ENCODE data around the gene SIAH1. TPM values are rescaled to one million over a fixed set of nuclear protein-coding genes. Genes with fewer than 3 reads are reported as not detected.

The SIAH1 gene
- total and polyA plus RNA-seq, 10 of the 15 experiments (the other 5 are each of a cell fraction or from before 2014, with no cell fraction given) = 5.1 to 21.1 (median 13.9) TPM

DNA sequence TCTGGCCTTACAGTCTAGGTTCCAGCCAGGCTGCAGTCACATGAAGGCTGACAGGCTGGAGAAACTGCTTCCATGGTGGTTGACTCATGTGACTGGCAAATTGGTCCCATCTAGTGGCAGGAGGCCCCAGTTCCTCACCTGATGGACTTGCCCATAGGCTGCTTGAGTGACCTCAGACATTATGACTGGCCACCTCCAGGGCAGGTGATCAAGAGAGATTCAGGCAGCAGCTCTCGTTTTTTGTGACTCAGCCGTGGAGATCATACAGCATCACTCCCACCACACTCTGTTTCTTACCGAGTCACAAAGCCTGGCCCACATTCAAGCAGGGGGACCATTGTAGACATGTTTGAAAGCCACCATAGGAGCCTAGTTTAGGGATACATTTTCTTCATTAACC, 34.5 kb downstream of the SIAH1 start:
- H3K36me3 ChIP-seq (ENCODE audit: control insufficient read depth in 2 of 2, insufficient read depth in 2 of 2, low read length in 1 of 2) = peaks cover 12 to 27% of the 10 kb centered on the region in 2 experiments

More for the DNA sequence above, 34.5 kb downstream of the SIAH1 start:
- in situ Hi-C loops (cut with MboI) = loop anchor here (5.0 kb wide), 2 partner anchors 177 to 277 kb away; no protein-coding TSS in a partner anchor
- POLR2A ChIA-PET = interaction anchor here (0.5 to 1.1 kb wide), 2 partner anchors 144 to 273 kb away, joined by 3 to 6 read pairs; no protein-coding TSS in a partner anchor
- Histone ChIP-seq H3K27me3 (replicated peaks in 1 of 2; ENCODE audit: control insufficient read depth in 2 of 2, insufficient read depth in 2 of 2, low read length in 1 of 2) (no peaks in the 10 kb centered on the region), H3K27ac (ENCODE audit: control insufficient read depth, insufficient read depth) (no peak overlapping the region), H4K20me1 (ENCODE audit: control insufficient read depth, insufficient read depth) (no peaks in the 10 kb centered on the region), H3K9ac (ENCODE audit: control insufficient read depth, insufficient read depth, low read length) (no peak overlapping the region), H2AFZ (ENCODE audit: control insufficient read depth, low read depth, low read length) (no peak overlapping the region), H3K9me3 (replicated peaks; ENCODE audit: control insufficient read depth, insufficient read depth, low read length) (no peaks in the 10 kb centered on the region; the same call in 2 of the 3 replicates), H3K4me2 (ENCODE audit: control insufficient read depth, insufficient read depth) (no peak overlapping the region), H3K4me3 (no peak overlapping the region), H3K4me1 (ENCODE audit: control insufficient read depth, insufficient read depth, low read length) (no peaks in the 10 kb centered on the region; the same call in 1 of the 2 replicates), H3K79me2 (ENCODE audit: control insufficient read depth, insufficient read depth, low read length) (peaks cover 2% of the 10 kb centered on the region; the same call in 1 of the 2 replicates)
- SMC1A ChIA-PET (ENCODE audit: uncharacterized antibody, unreplicated experiment) = interaction anchor here (1.1 to 9.4 kb wide), 3 partner anchors 177 to 279 kb away, joined by 3 to 89 read pairs (median 11); no protein-coding TSS in a partner anchor
- WGBS (ENCODE audit: insufficient coverage, insufficient replicate concordance, low lambda C conversion rate, missing lambda C conversion rate) = 48% methylated on average over 3 of the region's 3 CpGs
- no TSS peak for BruUV-seq (replicated peaks)
- no peak for TF ChIP-seq BHLHE40 (IDR thresholded peaks at IDR 0.05; ENCODE audit: borderline replicate concordance in 1 of 2, low read depth in 2 of 2, low read length in 1 of 2)
- TF ChIP-seq, protein P1, sequence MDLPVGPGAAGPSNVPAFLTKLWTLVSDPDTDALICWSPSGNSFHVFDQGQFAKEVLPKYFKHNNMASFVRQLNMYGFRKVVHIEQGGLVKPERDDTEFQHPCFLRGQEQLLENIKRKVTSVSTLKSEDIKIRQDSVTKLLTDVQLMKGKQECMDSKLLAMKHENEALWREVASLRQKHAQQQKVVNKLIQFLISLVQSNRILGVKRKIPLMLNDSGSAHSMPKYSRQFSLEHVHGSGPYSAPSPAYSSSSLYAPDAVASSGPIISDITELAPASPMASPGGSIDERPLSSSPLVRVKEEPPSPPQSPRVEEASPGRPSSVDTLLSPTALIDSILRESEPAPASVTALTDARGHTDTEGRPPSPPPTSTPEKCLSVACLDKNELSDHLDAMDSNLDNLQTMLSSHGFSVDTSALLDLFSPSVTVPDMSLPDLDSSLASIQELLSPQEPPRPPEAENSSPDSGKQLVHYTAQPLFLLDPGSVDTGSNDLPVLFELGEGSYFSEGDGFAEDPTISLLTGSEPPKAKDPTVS (IDR thresholded peaks at IDR 0.05; ENCODE audit: low read depth, low read length) = no peak
- no peak for TF ChIP-seq ATF3 (IDR thresholded peaks at IDR 0.05; ENCODE audit: borderline replicate concordance, extremely low read depth, low read depth, low read length)
- TF ChIP-seq ATF7 (IDR thresholded peaks at IDR 0.05; ENCODE audit: low read depth) = no peak
- peak; percentile 37; the same call in 1 of the 2 replicates for TF ChIP-seq POLR2A (IDR thresholded peaks at IDR 0.05; ENCODE audit: low read depth, low read length)
- TF ChIP-seq USF2 (IDR thresholded peaks at IDR 0.05; ENCODE audit: borderline replicate concordance, low read depth, low read length) = no peak
- FAIRE-seq = no peak
- DNase-seq (ENCODE audit: low read depth, low spot score) = no peak
- intact Hi-C loops (cut with micrococcal nuclease; ENCODE audit: unreplicated experiment) = no loop called here
- RAD21 ChIA-PET (ENCODE audit: unreplicated experiment) = interaction anchor here (0.9 to 1.7 kb wide), 4 partner anchors 176 to 280 kb away, joined by 3 to 10 read pairs (median 5); no protein-coding TSS in a partner anchor
- no peak for ATAC-seq
- CTCF ChIA-PET = interaction anchor here (0.6 to 2.5 kb wide), 5 partner anchors 119 to 280 kb away, joined by 3 to 21 read pairs (median 5); no protein-coding TSS in a partner anchor

Data from GM12878 (cell line).